HFFc6 (cell line): ENCODE data around the gene CCDC116. TPM values are rescaled to one million over a fixed set of nuclear protein-coding genes. Genes with fewer than 3 reads are reported as not detected.
"Not testable (repeated sequence)": the region's sequence is repeated elsewhere in the genome, so short reads cannot be mapped to it uniquely, and the experiment has no call there.

Experiments used
- DNase-seq: peaks from one replicate; pipeline ENCODE4 v3.0.0-alpha.2; 2018
- H3K27ac Mint-ChIP-seq: 2 replicates; pipeline ENCODE4 v1.8.0; 2020; ENCODE audit warnings: mild to moderate bottlenecking, mixed read lengths
- H3K27me3 Mint-ChIP-seq: 2 replicates; pipeline ENCODE4 v1.8.0; 2021; ENCODE audit warnings: mild to moderate bottlenecking, moderate library complexity, mixed read lengths; ENCODE audit not compliant: insufficient read depth
- H3K36me3 Mint-ChIP-seq: 2 replicates; pipeline ENCODE4 v1.8.0; 2021; ENCODE audit warnings: low read depth, mixed read lengths
- H3K4me1 Mint-ChIP-seq: 2 replicates; pipeline ENCODE4 v1.8.0; 2020; ENCODE audit warnings: low read depth, mixed read lengths
- H3K4me3 Mint-ChIP-seq: 2 replicates; pipeline ENCODE4 v1.8.0; 2020; ENCODE audit warnings: mild to moderate bottlenecking, moderate library complexity, mixed read lengths
- H3K9me3 Mint-ChIP-seq: 2 replicates; pipeline ENCODE4 v1.8.0; 2020; ENCODE audit warnings: mild to moderate bottlenecking, mixed read lengths
- CTCF ChIP-seq: fragments of 200-600 bp; sonication (generic); IDR thresholded peaks from 2 replicates; pipeline ENCODE4 v1.5.0; 2021; ENCODE audit warnings: antibody characterized with exemption, mild to moderate bottlenecking
- total RNA-seq, 6 experiments: library from RNA; stranded (reverse); fragmentation: NEBNext Ultra II Directional; extraction: Animal tissue kit (Norgen Biotek cat#: 25700); gene quantifications; 2 replicates in 1 of 6; 3 replicates in 5 of 6; pipeline ENCODE4 v1.2.3, GENCODE V29; 2021

The CCDC116 gene
- total RNA-seq, 6 experiments from 2014 or later, result 0.16 to 0.33 (median 0.23) TPM

DNA sequence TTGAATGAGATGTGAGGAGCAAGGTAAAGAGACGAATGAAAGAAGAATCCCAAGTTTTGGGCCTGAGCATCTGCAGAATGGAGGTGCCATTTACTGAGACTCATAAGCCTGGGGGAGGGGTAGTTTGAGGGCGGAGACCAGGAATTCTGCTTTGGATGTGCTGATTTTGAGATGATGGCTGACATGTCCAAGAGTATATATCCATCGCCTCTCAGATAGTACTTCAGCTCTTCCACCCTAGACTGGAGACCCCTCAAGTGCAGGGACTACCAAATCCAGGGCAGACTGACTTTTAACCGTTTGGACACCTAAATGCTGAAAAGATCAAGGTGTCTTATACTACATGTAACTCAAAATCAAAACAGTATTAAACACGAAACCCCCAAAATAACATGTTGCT is 8.2 kb downstream of the CCDC116 start:
- no peak overlapping the region for H3K27ac Mint-ChIP-seq
- no peak for TF ChIP-seq CTCF
- no peak for DNase-seq
- peak overlapping the region; percentile 80 for H3K4me3 Mint-ChIP-seq
- H3K36me3 Mint-ChIP-seq, result no peaks in the 10 kb centered on the region
- peaks cover 22% of the 10 kb centered on the region for H3K4me1 Mint-ChIP-seq
- H3K9me3 Mint-ChIP-seq, result no peaks in the 10 kb centered on the region
- no peaks in the 10 kb centered on the region; the same call in 1 of the 2 replicates for H3K27me3 Mint-ChIP-seq

GRCh38 chr22:21641417-21641788 is 8.8 kb downstream of the CCDC116 start:
- peak; percentile 51 for DNase-seq
- Mint-ChIP-seq H3K4me3 (peak overlapping the region; percentile 80), H3K4me1 (peaks cover 24% of the 10 kb centered on the region), H3K9me3 (no peaks in the 10 kb centered on the region), H3K27me3 (no peaks in the 10 kb centered on the region; the same call in 1 of the 2 replicates), H3K27ac (peak overlapping the region; percentile 85), H3K36me3 (no peaks in the 10 kb centered on the region)
- peak; percentile 61 for TF ChIP-seq CTCF

DNA sequence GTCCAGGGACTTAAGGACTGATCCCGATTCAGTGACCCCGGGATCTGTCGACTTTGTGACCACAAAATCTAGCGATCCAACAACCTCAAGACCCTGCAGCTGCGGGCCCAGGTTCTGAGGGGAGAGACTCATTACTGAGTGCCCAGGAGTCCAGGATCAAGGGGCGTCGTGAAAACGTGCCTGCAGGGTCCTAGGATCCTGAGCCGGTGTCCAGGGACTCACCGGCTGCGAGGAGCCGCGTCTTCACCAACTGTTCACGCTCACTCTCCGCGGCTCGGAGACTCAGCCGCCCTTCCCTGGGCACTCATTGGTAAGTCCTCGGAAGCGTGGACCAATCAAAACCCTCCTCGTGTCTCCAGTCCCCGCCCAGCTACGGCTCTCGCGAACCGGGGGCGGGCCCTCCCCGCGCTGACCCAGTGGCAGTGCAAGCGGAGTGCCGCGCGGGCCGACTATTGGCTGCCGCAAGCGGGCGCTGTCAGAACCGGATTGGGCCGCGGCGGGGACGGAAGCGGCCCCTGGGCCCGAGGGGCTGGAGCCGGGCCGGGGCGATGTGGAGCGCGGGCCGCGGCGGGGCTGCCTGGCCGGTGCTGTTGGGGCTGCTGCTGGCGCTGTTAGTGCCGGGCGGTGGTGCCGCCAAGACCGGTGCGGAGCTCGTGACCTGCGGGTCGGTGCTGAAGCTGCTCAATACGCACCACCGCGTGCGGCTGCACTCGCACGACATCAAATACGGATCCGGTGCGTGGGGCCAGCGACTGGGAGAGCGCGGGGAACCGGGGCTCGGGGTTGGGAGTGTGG is 9.4 kb downstream of the CCDC116 start, which contains the start of gene SDF2L1:
TSS of gene SDF2L1 (plus strand) at position 514 of the 795 bp plus-strand sequence. CDS start at position 549, 35 bp downstream.
- no peaks in the 10 kb centered on the region; the same call in 1 of the 2 replicates for H3K27me3 Mint-ChIP-seq
- H3K36me3 Mint-ChIP-seq, result no peaks in the 10 kb centered on the region
- H3K27ac Mint-ChIP-seq, result peak within 1 kb of the TSS; percentile 85
- peak; percentile 63 for TF ChIP-seq CTCF
- H3K4me3 Mint-ChIP-seq, result peak within 1 kb of the TSS; percentile 80
- DNase-seq, result peak; percentile 98
- peaks cover 30% of the 10 kb centered on the region for H3K4me1 Mint-ChIP-seq
- no peaks in the 10 kb centered on the region for H3K9me3 Mint-ChIP-seq

GRCh38 chr22:21642584-21643448 is 10.3 kb downstream of the CCDC116 start:
- no peaks in the 10 kb centered on the region for H3K9me3 Mint-ChIP-seq
- no peaks in the 10 kb centered on the region for H3K36me3 Mint-ChIP-seq
- peak; percentile 45 for DNase-seq
- H3K27me3 Mint-ChIP-seq, result no peaks in the 10 kb centered on the region; the same call in 1 of the 2 replicates
- H3K4me3 Mint-ChIP-seq, result peak overlapping the region; percentile 80
- H3K4me1 Mint-ChIP-seq, result peaks cover 31% of the 10 kb centered on the region
- TF ChIP-seq CTCF, result peak; percentile 76
- peak overlapping the region; percentile 85 for H3K27ac Mint-ChIP-seq

DNA sequence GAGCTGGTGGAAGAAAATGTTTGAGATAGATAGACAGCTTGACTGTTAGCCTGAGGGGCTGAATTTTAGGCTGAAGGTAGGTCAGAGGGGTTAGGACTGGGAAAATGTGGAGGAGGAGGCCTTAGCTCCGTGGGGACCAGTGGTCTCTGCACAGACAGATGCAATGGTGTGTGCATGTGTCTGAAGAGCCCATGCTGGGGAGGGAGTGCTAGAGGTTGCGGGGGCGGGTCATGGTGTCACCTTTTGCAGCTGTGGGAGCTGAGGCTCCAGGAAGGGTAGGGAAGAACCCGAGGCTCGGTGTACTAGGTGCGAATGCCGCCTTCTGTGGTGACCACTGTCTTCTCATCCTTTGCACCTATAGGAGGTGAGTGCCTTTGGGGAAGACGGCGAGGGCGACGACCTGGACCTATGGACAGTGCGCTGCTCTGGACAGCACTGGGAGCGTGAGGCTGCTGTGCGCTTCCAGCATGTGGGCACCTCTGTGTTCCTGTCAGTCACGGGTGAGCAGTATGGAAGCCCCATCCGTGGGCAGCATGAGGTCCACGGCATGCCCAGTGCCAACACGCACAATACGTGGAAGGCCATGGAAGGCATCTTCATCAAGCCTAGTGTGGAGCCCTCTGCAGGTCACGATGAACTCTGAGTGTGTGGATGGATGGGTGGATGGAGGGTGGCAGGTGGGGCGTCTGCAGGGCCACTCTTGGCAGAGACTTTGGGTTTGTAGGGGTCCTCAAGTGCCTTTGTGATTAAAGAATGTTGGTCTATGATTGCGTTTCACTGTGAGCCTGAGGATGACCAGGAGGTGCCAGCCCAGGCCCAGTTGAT is 11.2 kb downstream of the CCDC116 start:
- H3K9me3 Mint-ChIP-seq, result no peaks in the 10 kb centered on the region
- DNase-seq, result no peak
- H3K27ac Mint-ChIP-seq, result peak overlapping the region; percentile 12; the same call in 1 of the 2 replicates
- peak overlapping the region; percentile 80 for H3K4me3 Mint-ChIP-seq
- TF ChIP-seq CTCF, result peak; percentile 46
- H3K36me3 Mint-ChIP-seq, result no peaks in the 10 kb centered on the region
- H3K4me1 Mint-ChIP-seq, result peaks cover 31% of the 10 kb centered on the region
- H3K27me3 Mint-ChIP-seq, result no peaks in the 10 kb centered on the region; the same call in 1 of the 2 replicates

- H3K27me3 Mint-ChIP-seq, H3K27ac Mint-ChIP-seq, H3K4me3 Mint-ChIP-seq, H3K36me3 Mint-ChIP-seq, DNase-seq, H3K9me3 Mint-ChIP-seq: not testable (repeated sequence)
- H3K4me1 Mint-ChIP-seq, result peaks cover 35% of the 10 kb centered on the region
Measured at GRCh38 chr22:21645513-21645912, 13.0 kb downstream of the CCDC116 start.
